Stimulated activated CD4-positive, alpha-beta T cell treated with anti-CD3 and anti-CD28 coated beads, Interleukin-15, amount 100 ng/mL, for 48 hours (primary cell): ENCODE data around the gene GET4.

ENCODE experiments used
- DNase-seq, 2 donors: peaks; one replicate each; pipeline ENCODE4 v3.0.0-alpha.2; 2020; ENCODE audit warnings: low read depth in 2 of 2

The GET4 gene

GRCh38 chr7:898855-899681, 22.7 kb downstream of the GET4 start:
- DNase-seq: no peak

- no peak for DNase-seq
These were observed 23.5 kb downstream of the GET4 start for GRCh38 chr7:899806-900205.

GRCh38 chr7:900331-901040, 24.1 kb downstream of the GET4 start:
- no peak for DNase-seq

- no peak for DNase-seq
These were observed 24.7 kb downstream of the GET4 start for GRCh38 chr7:901041-901387.

GRCh38 chr7:901388-902154, 25.2 kb downstream of the GET4 start:
- DNase-seq: peak; percentile 35 to 41

- no peak for DNase-seq
These were observed 26.6 kb downstream of the GET4 start for GRCh38 chr7:902996-903395.

- DNase-seq: no peak
These were observed 27.8 kb downstream of the GET4 start for GRCh38 chr7:903921-904755.

- DNase-seq: no peak
These were observed 28.5 kb downstream of the GET4 start for GRCh38 chr7:904847-905246.

- no peak for DNase-seq
These were observed 30.4 kb downstream of the GET4 start for GRCh38 chr7:906776-907157.

GRCh38 chr7:907158-907980, 31.0 kb downstream of the GET4 start:
- DNase-seq: no peak

GRCh38 chr7:908159-908581, 31.8 kb downstream of the GET4 start:
- DNase-seq: no peak

- peak in 1 of 2 donors; percentile 57 for DNase-seq
These were observed 32.4 kb downstream of the GET4 start for GRCh38 chr7:908591-909357.

GRCh38 chr7:909358-910329, 33.3 kb downstream of the GET4 start:
- DNase-seq: no peak

- DNase-seq: no peak
These were observed 34.1 kb downstream of the GET4 start for GRCh38 chr7:910441-910861.

- DNase-seq: no peak
These were observed 34.6 kb downstream of the GET4 start for GRCh38 chr7:910931-911431.

- DNase-seq: no peak
These were observed 35.6 kb downstream of the GET4 start for GRCh38 chr7:911791-912480.

GRCh38 chr7:913736-914520, 37.6 kb downstream of the GET4 start:
- DNase-seq: no peak
